Measurements from ENCODE around the gene AP4M1.

The AP4M1 gene

DNA sequence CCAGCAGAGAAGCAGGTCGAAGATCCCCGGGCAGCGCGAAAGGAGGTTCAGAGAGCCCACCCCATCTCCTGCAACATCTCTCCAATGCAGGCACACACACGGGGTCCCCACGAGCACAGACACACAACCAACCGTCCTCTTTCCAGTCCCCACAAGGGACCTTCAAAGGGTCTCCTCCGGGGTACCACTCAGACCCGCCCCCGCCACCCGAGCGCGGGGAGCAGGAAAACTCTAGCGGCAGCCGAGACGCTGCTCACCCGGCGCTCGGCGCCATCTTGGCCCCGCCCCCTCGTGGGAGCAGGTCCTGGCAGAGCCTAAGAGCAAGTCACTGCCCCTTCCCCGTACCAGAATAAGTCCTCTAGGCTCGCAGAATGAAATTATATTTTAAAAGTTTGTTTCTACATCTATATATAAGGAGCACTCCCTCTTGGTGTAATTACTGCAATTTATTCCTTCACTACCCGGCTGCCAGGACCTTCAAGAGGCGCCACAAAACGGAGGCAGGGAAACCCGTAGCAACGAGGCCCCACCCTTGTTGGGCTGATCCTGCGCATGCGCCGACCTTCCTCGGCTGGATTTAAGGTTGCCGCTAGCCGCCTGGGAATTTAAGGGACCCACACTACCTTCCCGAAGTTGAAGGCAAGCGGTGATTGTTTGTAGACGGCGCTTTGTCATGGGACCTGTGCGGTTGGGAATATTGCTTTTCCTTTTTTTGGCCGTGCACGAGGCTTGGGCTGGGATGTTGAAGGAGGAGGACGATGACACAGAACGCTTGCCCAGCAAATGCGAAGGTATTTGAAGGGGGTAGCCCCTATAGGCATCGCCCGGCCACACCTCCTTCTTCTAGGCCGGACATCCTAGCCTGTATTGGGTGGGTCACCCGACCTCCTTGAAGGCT lies 17.9 kb downstream of the AP4M1 start, which contains the start of the genes CNPY4 and TAF6 (continued):
- TF ChIP-seq, protein P1, sequence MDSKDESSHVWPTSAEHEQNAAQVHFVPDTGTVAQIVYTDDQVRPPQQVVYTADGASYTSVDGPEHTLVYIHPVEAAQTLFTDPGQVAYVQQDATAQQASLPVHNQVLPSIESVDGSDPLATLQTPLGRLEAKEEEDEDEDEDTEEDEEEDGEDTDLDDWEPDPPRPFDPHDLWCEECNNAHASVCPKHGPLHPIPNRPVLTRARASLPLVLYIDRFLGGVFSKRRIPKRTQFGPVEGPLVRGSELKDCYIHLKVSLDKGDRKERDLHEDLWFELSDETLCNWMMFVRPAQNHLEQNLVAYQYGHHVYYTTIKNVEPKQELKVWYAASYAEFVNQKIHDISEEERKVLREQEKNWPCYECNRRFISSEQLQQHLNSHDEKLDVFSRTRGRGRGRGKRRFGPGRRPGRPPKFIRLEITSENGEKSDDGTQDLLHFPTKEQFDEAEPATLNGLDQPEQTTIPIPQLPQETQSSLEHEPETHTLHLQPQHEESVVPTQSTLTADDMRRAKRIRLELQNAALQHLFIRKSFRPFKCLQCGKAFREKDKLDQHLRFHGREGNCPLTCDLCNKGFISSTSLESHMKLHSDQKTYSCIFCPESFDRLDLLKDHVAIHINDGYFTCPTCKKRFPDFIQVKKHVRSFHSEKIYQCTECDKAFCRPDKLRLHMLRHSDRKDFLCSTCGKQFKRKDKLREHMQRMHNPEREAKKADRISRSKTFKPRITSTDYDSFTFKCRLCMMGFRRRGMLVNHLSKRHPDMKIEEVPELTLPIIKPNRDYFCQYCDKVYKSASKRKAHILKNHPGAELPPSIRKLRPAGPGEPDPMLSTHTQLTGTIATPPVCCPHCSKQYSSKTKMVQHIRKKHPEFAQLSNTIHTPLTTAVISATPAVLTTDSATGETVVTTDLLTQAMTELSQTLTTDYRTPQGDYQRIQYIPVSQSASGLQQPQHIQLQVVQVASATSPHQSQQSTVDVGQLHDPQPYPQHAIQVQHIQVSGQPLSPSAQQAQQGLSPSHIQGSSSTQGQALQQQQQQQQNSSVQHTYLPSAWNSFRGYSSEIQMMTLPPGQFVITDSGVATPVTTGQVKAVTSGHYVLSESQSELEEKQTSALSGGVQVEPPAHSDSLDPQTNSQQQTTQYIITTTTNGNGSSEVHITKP (tag by site-specific recombination; IDR thresholded peaks at IDR 0.05), result no peak
- TF ChIP-seq EGR2 (tag by site-specific recombination; IDR thresholded peaks at IDR 0.05; ENCODE audit: low read depth) (peak; percentile 77), ZNF501 (tag by site-specific recombination; IDR thresholded peaks at IDR 0.05) (peak; percentile 85), ZNF768 (tag by site-specific recombination; IDR thresholded peaks at IDR 0.05) (no peak), ZNF324 (tag by site-specific recombination; IDR thresholded peaks at IDR 0.05) (no peak; the same call in none of the 2 replicates), ZNF391 (tag by site-specific recombination; IDR thresholded peaks at IDR 0.05; ENCODE audit: borderline replicate concordance, low read depth) (peak; percentile 69; the same call in 1 of the 2 replicates), ZNF639 (tag by site-specific recombination; IDR thresholded peaks at IDR 0.05) (peak; percentile 86), ZNF248 (tag by site-specific recombination; IDR thresholded peaks at IDR 0.05) (no peak), IKZF3 (tag by site-specific recombination; IDR thresholded peaks at IDR 0.05) (no peak), ZFP69B (tag by site-specific recombination; IDR thresholded peaks at IDR 0.05) (peak; percentile 99)

- ChIA-PET POLR2A (interaction anchor here (0.7 to 8.4 kb wide), 3 partner anchors 11 to 29 kb away, joined by 3 to 81 read pairs (median 3); partner anchors contain the start of genes AP4M1, LAMTOR4 and MCM7), CTCF (interaction anchor here (0.7 to 1.1 kb wide), 2 partner anchors 11 to 18 kb away, joined by 3 to 4 read pairs; no protein-coding TSS in a partner anchor)
- H3K36me3 ChIP-seq (ENCODE audit: control insufficient read depth in 2 of 2, insufficient read depth in 1 of 2, low read length in 2 of 2), result peaks cover 0 to 13% of the 10 kb centered on the region in 2 experiments; a peak in 2 of 3 replicates
- H3K27ac ChIP-seq (ENCODE audit: extremely low read depth, low read depth, low read length), result peak overlapping the region; percentile 87
- peak overlapping the region; percentile 90 for H3K4me3 ChIP-seq (ENCODE audit: low read depth, low read length)
- H3K9me3 ChIP-seq (ENCODE audit: control insufficient read depth, insufficient read depth, low read depth, low read length), result no peaks in the 10 kb centered on the region
- H3K4me1 ChIP-seq (ENCODE audit: control insufficient read depth, insufficient read depth, low read length), result peaks cover 3% of the 10 kb centered on the region; the same call in 1 of the 2 replicates
- no peak for TF ChIP-seq ZNF664 (tag by site-specific recombination; IDR thresholded peaks at IDR 0.05)
- TF ChIP-seq YY2 (tag by site-specific recombination; IDR thresholded peaks at IDR 0.05), result 0 out of 2 replicates have a peak, but pooled peaks have one; percentile 27
- 0 out of 2 replicates have a peak, but pooled peaks have one; percentile 53 for TF ChIP-seq ZSCAN30 (tag by site-specific recombination; IDR thresholded peaks at IDR 0.05)
- peak; percentile 45; the same call in 1 of the 2 replicates for TF ChIP-seq ZNF660 (tag by site-specific recombination; IDR thresholded peaks at IDR 0.05)
- TF ChIP-seq ZNF394 (tag by site-specific recombination; IDR thresholded peaks at IDR 0.05; ENCODE audit: borderline replicate concordance), result 0 out of 2 replicates have a peak, but pooled peaks have one; percentile 52
- TF ChIP-seq, protein P2, sequence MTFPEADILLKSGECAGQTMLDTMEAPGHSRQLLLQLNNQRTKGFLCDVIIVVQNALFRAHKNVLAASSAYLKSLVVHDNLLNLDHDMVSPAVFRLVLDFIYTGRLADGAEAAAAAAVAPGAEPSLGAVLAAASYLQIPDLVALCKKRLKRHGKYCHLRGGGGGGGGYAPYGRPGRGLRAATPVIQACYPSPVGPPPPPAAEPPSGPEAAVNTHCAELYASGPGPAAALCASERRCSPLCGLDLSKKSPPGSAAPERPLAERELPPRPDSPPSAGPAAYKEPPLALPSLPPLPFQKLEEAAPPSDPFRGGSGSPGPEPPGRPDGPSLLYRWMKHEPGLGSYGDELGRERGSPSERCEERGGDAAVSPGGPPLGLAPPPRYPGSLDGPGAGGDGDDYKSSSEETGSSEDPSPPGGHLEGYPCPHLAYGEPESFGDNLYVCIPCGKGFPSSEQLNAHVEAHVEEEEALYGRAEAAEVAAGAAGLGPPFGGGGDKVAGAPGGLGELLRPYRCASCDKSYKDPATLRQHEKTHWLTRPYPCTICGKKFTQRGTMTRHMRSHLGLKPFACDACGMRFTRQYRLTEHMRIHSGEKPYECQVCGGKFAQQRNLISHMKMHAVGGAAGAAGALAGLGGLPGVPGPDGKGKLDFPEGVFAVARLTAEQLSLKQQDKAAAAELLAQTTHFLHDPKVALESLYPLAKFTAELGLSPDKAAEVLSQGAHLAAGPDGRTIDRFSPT (tag by site-specific recombination; IDR thresholded peaks at IDR 0.05), result peak; percentile 22; the same call in 1 of the 2 replicates
- TF ChIP-seq SP7 (tag by site-specific recombination; IDR thresholded peaks at IDR 0.05), result peak; percentile 41
- peak; percentile 47 for TF ChIP-seq ZNF692 (tag by site-specific recombination; IDR thresholded peaks at IDR 0.05)
- TF ChIP-seq TCF7L2 (IDR thresholded peaks at IDR 0.05; ENCODE audit: borderline replicate concordance, low read depth, low read length), result 0 out of 2 replicates have a peak, but pooled peaks have one; percentile 27
- TF ChIP-seq ZFP69B (tag by site-specific recombination; IDR thresholded peaks at IDR 0.05), result 0 out of 2 replicates have a peak, but pooled peaks have one; percentile 62
- TF ChIP-seq PRDM6 (tag by site-specific recombination; IDR thresholded peaks at IDR 0.05), result no peak
- TF ChIP-seq ZFP37 (tag by site-specific recombination; IDR thresholded peaks at IDR 0.05), result no peak
- TF ChIP-seq ZNF530 (tag by site-specific recombination; IDR thresholded peaks at IDR 0.05; ENCODE audit: low read depth), result no peak
These were observed 18.7 kb downstream of the AP4M1 start for GRCh38 chr7:100119970-100120732.
